GM21381 (cell line): ENCODE measurements around the gene NRXN3.

Source experiments
- ATAC-seq: cut with Tn5 transposase; IDR thresholded peaks from one replicate; pipeline ENCODE4 v1.9.1; 2021; ENCODE audit warnings: mild to moderate bottlenecking, moderate library complexity; ENCODE audit not compliant: unreplicated experiment

Gene NRXN3

GRCh38 chr14:79878785-79879184, 1708.6 kb downstream of the NRXN3 start:
- no peak for ATAC-seq

- no peak for ATAC-seq
Observed at GRCh38 chr14:79881299-79881698, 1711.1 kb downstream of the NRXN3 start.

- ATAC-seq = no peak
Observed at GRCh38 chr14:79890527-79890926, 1720.4 kb downstream of the NRXN3 start.

DNA sequence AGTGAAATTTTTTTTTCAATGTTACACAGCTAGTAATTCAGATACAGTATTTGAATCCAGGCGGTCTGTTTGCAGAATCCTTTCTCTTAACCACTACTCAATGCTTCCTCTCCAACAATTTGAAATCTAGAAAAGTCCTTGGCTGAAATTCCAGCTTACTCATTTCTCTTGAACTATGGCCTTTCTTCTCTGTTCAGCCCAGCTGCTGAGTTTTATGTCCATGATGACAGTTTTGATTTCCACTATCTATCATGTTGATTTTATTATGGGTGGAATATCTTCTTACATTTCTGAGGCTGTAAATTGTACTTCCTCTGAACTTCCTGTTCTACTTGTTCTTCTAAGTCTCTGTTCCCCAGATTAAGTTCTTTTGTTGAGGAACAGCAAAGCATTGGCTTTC, 1725.8 kb downstream of the NRXN3 start:
- no peak for ATAC-seq

DNA sequence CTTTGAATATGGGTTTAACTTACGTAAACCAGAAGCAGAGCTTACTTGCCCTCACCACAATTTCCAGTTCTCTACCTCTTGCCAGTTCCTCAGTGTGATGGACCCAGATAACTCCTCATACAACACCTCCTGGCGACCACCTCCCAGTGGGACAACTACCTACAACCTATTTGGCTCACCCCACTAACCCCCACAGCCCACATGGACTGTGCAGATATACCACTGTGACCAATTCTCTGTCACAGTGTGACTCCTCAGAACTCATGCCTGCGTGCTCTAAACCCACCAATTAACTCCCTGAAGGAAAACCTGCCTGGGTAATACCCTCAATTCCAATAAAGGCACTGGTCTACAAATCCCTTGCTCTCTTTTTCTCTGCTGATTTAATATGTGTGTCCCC, 1729.4 kb downstream of the NRXN3 start:
- ATAC-seq = no peak

DNA sequence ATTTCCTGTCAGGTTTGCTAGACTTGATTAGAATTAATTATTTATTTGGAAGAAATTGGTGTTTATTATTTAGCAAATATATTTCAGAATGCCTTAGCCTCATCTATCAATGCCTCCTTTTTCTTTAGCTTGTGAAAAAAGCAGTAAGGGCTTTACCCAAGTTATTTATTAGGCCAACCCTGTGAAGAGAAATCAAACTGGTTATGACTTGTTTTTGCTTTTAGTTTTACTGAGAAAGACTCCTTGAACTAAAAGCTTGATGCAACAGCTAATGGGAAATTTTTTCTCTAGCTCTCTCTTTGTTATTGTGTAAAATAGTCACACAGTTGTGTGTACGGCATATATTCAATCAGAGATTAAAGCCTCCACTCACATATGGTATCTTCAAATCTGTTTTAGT, 1734.3 kb downstream of the NRXN3 start:
- no peak for ATAC-seq

GRCh38 chr14:79906994-79907393, 1736.8 kb downstream of the NRXN3 start:
- ATAC-seq = no peak

GRCh38 chr14:79910086-79910485, 1739.9 kb downstream of the NRXN3 start:
- no peak for ATAC-seq

DNA sequence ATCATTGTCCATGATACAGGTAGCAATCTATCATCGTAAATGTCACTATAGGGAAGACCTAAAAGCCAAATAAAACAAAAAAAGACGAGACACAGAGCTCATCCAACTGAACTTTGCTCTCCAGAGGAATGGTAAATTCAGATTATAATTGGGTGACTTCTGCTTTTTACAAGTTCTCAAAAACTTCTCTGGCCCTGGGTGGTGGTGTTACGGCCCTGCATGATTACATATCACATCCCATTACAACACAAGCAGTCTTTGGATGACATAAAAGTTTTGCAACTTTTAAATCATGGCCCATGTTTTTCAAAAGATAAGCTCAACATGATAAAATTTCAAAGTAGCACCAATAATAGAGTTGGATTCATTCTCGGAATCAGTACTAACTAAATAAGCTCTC, 1741.6 kb downstream of the NRXN3 start:
- ATAC-seq = no peak

DNA sequence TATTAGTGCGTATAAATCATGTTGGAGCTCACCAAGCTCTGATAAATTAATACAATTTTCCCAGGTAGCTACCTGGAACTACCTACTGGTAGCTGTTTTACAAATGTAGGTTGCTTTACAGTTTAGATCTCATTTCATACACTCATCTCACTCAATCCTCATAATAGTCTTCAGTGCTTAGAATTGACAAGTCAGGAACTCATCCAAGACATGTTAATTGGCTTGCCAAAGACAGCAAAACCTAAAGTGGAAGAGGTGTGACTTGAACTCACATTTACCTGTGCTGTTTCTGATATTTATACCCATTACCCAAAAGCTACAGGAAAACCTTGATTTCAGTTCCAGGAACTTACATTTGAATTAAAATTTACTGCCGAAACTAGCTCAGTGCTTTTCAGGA, 1744.4 kb downstream of the NRXN3 start:
- ATAC-seq = no peak

DNA sequence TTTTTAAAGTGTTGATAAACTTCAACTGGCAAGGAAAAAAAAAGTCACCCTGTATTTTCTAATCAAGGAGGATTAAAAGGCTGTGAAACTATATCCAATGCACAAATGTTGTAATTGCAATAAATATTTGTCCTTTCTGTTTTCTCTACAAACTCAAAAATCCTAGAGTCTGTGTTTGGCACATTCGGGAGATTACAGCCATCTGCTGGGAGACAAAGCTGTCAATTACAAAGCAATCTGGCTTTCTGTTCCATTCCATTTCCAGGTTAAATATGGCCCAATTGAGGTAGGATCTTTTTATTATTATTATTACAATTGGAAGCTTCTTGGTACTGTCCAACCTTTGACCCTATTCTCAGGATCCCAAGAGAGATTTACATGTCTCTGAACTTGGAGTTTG, 1745.2 kb downstream of the NRXN3 start:
- ATAC-seq = no peak

GRCh38 chr14:79916281-79916680, 1746.1 kb downstream of the NRXN3 start:
- ATAC-seq = no peak

- ATAC-seq = no peak
Observed at GRCh38 chr14:79916892-79917291, 1746.7 kb downstream of the NRXN3 start.
